Stimulated activated CD4-positive, alpha-beta T cell treated with anti-CD3 and anti-CD28 coated beads, Interleukin-12 subunit alpha, Interleukin-12 subunit beta, amount 100 ng/mL, for 4 hours (primary cell): ENCODE data around the gene OSBPL9.
"Not testable (repeated sequence)": the region's sequence is repeated elsewhere in the genome, so short reads cannot be mapped to it uniquely, and the experiment has no call there.

Experiments
- DNase-seq: peaks from one replicate; pipeline ENCODE4 v3.0.0-alpha.2; 2020

The OSBPL9 gene

GRCh38 chr1:51616903-51617708, at the start of gene OSBPL9:
TSS of gene OSBPL9 (plus strand) at chr1:51617092. CDS start at chr1:51617111, 19 bp downstream.
- peak; percentile 81 for DNase-seq

DNA sequence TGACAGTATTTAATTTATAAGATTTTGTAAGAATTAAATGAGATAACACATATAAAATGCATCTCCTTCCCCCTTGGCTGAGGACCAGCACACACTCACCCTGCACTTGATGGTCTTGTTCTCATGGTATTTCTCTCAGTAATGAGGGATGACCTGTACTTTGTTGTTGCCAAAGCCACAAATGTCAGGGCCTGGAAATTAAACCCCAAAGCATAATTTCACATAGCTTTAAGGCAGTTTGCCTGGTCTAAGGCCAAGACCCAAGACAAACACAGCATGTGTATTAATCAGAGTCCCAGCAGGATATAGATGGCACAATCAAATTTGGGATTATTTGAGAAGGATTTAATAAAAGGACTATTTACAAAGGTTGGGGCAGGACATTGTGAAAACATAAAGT, 49.2 kb upstream of the OSBPL9 start:
- DNase-seq: no peak

- DNase-seq: no peak
These were observed 48.5 kb upstream of the OSBPL9 start for GRCh38 chr1:51568231-51568935.

- peak; percentile 17 for DNase-seq
These were observed 47.4 kb upstream of the OSBPL9 start for GRCh38 chr1:51569284-51570062.

DNA sequence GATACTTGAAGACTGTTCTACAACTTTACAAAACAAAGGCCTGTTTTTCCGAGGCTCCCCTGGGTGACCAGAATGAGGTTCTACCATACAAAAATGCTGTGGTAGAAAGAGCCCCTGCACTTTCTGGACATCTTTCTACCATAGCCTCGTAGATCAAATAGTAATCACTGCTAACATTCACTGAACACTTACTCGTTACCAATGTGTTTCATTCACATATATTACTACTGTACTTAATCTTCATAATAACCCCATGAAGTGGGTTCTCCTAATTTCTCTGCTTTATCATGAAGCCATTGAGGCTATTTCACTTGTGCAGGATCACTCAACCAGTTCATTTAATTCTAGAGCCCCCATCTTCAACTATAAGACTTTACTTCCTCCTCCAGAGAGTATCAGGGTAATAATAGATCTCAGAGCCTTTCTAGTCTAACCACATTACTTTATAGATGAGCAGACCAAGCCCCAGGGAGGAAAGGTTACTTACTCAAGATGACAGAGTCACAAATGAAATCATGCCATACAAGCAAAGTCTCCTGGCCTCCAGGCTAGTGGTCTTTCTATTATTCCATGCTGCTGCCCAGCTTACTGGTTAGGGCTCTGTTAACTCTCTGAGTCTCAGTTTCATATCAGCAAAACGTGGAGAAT, 46.7 kb upstream of the OSBPL9 start:
- no peak for DNase-seq

GRCh38 chr1:51572365-51572764, 44.5 kb upstream of the OSBPL9 start:
- DNase-seq: no peak

- no peak for DNase-seq
These were observed 42.1 kb upstream of the OSBPL9 start for GRCh38 chr1:51574796-51575195.

- no peak for DNase-seq
These were observed 41.3 kb upstream of the OSBPL9 start for GRCh38 chr1:51575406-51576084.

DNA sequence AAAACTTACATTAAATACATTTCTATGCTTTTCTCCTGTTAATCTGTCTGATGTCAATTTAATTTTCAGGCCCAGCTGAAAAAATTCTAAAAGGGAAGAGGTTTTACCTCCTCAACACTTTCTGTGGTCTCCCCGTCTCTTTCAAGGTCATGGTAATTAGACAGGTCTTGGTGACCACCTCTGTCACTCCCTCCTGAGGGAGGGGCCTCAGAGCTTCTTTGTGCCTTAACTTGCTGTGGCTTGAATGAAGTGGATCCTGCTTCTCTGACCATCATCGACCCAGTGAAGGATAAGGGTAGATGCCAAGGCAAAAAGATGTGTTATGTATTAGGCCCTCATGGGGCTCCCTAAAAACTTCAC, 40.8 kb upstream of the OSBPL9 start:
- no peak for DNase-seq

DNA sequence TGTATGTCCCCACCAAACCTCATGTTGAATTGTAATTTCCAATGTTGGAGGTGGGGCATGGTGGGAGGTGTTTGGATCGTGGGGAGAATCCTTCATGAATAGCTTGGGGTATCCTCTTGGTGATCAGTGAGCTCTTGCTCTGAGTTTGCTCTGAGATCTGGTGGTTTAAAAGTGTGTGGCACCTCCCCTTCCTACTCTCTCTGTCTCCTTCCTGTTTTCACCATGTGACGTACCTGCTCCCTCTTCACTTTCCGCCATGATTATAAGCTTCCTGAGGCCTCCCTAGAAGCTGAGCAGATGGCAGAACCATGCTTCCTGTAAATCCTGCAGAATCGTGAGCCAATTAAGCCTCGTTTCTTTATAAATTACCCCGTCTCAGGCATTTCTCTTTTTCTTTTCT, 40.0 kb upstream of the OSBPL9 start:
- DNase-seq: no peak

GRCh38 chr1:51578383-51579109, 38.3 kb upstream of the OSBPL9 start:
- no peak for DNase-seq

- DNase-seq: no peak
These were observed 35.7 kb upstream of the OSBPL9 start for GRCh38 chr1:51581238-51581637.

- no peak for DNase-seq
These were observed 33.4 kb upstream of the OSBPL9 start for GRCh38 chr1:51583532-51583931.

DNA sequence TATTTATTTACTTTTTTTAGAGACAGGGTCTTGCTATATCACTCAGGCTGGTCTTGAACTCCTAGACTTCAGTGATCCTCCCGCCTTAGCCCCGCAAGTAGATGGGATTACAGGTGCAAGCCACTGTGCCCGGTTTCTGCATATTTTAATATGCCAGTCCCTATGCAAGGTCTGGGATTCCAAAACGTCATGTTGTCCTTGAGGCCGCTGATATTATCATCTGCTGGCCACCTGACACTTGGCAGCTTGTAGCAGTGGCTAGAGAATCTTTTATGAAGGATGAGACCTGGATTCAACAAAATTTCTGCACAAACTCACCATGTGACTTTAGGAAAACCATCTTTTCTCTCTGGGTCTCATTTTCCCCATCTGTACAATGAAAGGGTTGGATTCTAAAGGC, 32.9 kb upstream of the OSBPL9 start:
- no peak for DNase-seq

- no peak for DNase-seq
These were observed 24.2 kb upstream of the OSBPL9 start for GRCh38 chr1:51592711-51593110.

- DNase-seq: no peak
These were observed 22.2 kb upstream of the OSBPL9 start for GRCh38 chr1:51594716-51595115.

DNA sequence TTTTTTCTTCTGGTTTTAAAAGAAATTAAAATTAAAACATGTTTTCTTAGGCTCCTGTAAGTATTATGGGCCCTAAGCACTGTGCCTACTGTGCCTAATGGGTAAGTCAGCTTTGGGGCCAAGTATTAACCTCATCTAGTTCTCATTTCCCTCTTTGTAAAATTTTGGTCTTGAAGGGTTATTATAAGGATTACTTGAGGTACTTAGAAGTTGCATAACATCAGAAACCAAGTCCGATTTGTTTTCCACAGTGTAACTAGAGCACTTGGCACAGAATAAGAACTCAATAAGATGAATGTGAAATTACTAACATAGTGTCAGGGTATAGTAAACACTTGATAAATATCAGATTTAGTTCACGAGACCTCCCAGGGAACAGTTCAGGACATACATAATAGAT, 16.4 kb upstream of the OSBPL9 start:
- no peak for DNase-seq

- no peak for DNase-seq
These were observed 15.9 kb upstream of the OSBPL9 start for GRCh38 chr1:51600965-51601364.

DNA sequence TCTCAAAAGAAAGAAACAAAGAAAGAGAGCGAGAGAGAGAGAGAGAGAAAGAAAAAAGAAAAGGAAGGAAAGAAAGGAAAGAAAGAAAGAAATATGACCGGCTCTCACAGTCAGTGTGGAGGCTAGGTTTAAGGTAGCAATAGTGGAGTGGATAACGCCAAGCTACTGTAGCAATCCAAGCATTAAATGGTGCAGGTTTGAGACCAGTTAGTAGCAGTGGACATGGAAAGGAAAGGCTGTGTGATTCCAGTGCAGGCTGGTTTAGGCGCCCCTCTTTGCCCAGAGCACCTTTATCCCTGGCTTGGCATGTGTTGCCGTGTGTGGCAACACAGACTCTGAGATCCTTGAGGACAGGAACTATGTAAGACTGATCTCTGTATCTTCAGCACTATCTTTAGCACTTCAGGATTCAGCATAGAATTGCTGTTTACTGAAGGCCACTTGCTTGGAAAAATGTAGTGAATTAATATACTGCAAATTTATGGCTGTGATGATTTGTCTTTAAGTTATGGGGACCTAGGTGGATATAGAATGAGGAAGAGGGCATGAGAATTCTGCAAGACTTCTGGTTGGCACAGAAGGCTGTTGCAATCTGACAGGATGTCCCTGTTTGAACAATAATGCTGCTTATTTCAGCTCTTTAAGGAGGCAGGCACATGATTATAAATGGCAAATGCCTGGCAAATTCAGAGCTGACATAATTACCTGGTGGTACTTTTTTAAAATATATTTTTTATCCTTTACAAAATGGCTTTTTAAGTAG, 10.8 kb upstream of the OSBPL9 start:
- no peak for DNase-seq

- DNase-seq: no peak
These were observed 9.2 kb upstream of the OSBPL9 start for GRCh38 chr1:51607681-51608095.

- not testable (repeated sequence) for DNase-seq
These were observed 6.8 kb upstream of the OSBPL9 start for GRCh38 chr1:51610104-51610503.
